Dendritic cell treated with granulocyte-macrophage colony-stimulating factor and Interleukin-4, amounts not matched to agents 40 ng/mL and 50 ng/mL, for 4 days (primary cell): ENCODE data around the gene ADAM29.
"Not testable (repeated sequence)": the region's sequence is repeated elsewhere in the genome, so short reads cannot be mapped to it uniquely, and the experiment has no call there.

Experiments
- H3K27ac Mint-ChIP-seq: one replicate; pipeline ENCODE4 v1.8.0; 2022; ENCODE audit warnings: mild to moderate bottlenecking, mixed read lengths
- H3K27me3 Mint-ChIP-seq: one replicate; pipeline ENCODE4 v1.8.0; 2022; ENCODE audit warnings: mild to moderate bottlenecking, mixed read lengths
- H3K36me3 Mint-ChIP-seq: one replicate; pipeline ENCODE4 v1.8.0; 2022; ENCODE audit warnings: low read depth, mixed read lengths
- H3K4me1 Mint-ChIP-seq: one replicate; pipeline ENCODE4 v1.8.0; 2022; ENCODE audit warnings: low read depth, mixed read lengths
- H3K4me3 Mint-ChIP-seq: one replicate; pipeline ENCODE4 v1.8.0; 2022; ENCODE audit warnings: mild to moderate bottlenecking, moderate library complexity, mixed read lengths
- H3K9me3 Mint-ChIP-seq: one replicate; pipeline ENCODE4 v1.8.0; 2022; ENCODE audit warnings: mixed read lengths
- intact Hi-C: fragments of 100-400 bp; cut with micrococcal nuclease; formaldehyde crosslinking; loops from one replicate; pipeline ENCODE4 v1.15.0; 2022

Gene ADAM29

GRCh38 chr4:174928575-174929253, 10.6 kb downstream of the ADAM29 start:
- Mint-ChIP-seq H3K27ac (no peak overlapping the region), H3K4me3 (no peak overlapping the region), H3K9me3 (peaks cover 17% of the 10 kb centered on the region), H3K4me1 (no peaks in the 10 kb centered on the region), H3K36me3 (no peaks in the 10 kb centered on the region), H3K27me3 (no peaks in the 10 kb centered on the region)
- intact Hi-C loops, result no loop called here

GRCh38 chr4:174929346-174929745, 11.2 kb downstream of the ADAM29 start:
- H3K27me3 Mint-ChIP-seq, result no peaks in the 10 kb centered on the region
- intact Hi-C loops, result no loop called here
- no peaks in the 10 kb centered on the region for H3K4me1 Mint-ChIP-seq
- no peaks in the 10 kb centered on the region for H3K36me3 Mint-ChIP-seq
- H3K9me3 Mint-ChIP-seq, result peaks cover 17% of the 10 kb centered on the region
- no peak overlapping the region for H3K27ac Mint-ChIP-seq
- H3K4me3 Mint-ChIP-seq, result no peak overlapping the region

- Mint-ChIP-seq H3K27me3 (no peaks in the 10 kb centered on the region), H3K27ac (no peak overlapping the region), H3K36me3 (no peaks in the 10 kb centered on the region), H3K4me3 (no peak overlapping the region), H3K9me3 (peaks cover 17% of the 10 kb centered on the region), H3K4me1 (no peaks in the 10 kb centered on the region)
- intact Hi-C loops, result no loop called here
Measured at GRCh38 chr4:174930895-174931294, 12.7 kb downstream of the ADAM29 start.

- Mint-ChIP-seq H3K36me3 (no peaks in the 10 kb centered on the region), H3K27me3 (no peaks in the 10 kb centered on the region), H3K4me3 (no peak overlapping the region), H3K27ac (no peak overlapping the region), H3K9me3 (peaks cover 17% of the 10 kb centered on the region), H3K4me1 (no peaks in the 10 kb centered on the region)
- intact Hi-C loops, result no loop called here
Measured at GRCh38 chr4:174933083-174933482, 14.9 kb downstream of the ADAM29 start.

GRCh38 chr4:174934360-174934759, 16.2 kb downstream of the ADAM29 start:
- H3K4me1 Mint-ChIP-seq, result no peaks in the 10 kb centered on the region
- no peak overlapping the region for H3K27ac Mint-ChIP-seq
- H3K27me3 Mint-ChIP-seq, result no peaks in the 10 kb centered on the region
- H3K4me3 Mint-ChIP-seq, result no peak overlapping the region
- intact Hi-C loops, result no loop called here
- H3K36me3 Mint-ChIP-seq, result no peaks in the 10 kb centered on the region
- peaks cover 10% of the 10 kb centered on the region for H3K9me3 Mint-ChIP-seq

- no peak overlapping the region for H3K27ac Mint-ChIP-seq
- intact Hi-C loops, result no loop called here
- H3K4me3 Mint-ChIP-seq, result no peak overlapping the region
- no peaks in the 10 kb centered on the region for H3K27me3 Mint-ChIP-seq
- no peaks in the 10 kb centered on the region for H3K36me3 Mint-ChIP-seq
- H3K4me1 Mint-ChIP-seq, result no peaks in the 10 kb centered on the region
- peaks cover 6% of the 10 kb centered on the region for H3K9me3 Mint-ChIP-seq
Measured at GRCh38 chr4:174935607-174936006, 17.4 kb downstream of the ADAM29 start.

GRCh38 chr4:174940002-174940401, 21.8 kb downstream of the ADAM29 start:
- intact Hi-C loops, result no loop called here
- Mint-ChIP-seq H3K4me1 (no peaks in the 10 kb centered on the region), H3K27me3 (no peaks in the 10 kb centered on the region), H3K4me3 (no peak overlapping the region), H3K36me3 (no peaks in the 10 kb centered on the region), H3K9me3 (peaks cover 14% of the 10 kb centered on the region), H3K27ac (no peak overlapping the region)

- H3K36me3 Mint-ChIP-seq, result no peaks in the 10 kb centered on the region
- no peak overlapping the region for H3K4me3 Mint-ChIP-seq
- no peaks in the 10 kb centered on the region for H3K27me3 Mint-ChIP-seq
- H3K27ac Mint-ChIP-seq, result no peak overlapping the region
- intact Hi-C loops, result no loop called here
- H3K9me3 Mint-ChIP-seq, result peaks cover 37% of the 10 kb centered on the region
- no peaks in the 10 kb centered on the region for H3K4me1 Mint-ChIP-seq
Measured at GRCh38 chr4:174946246-174946645, 28.1 kb downstream of the ADAM29 start.

- Mint-ChIP-seq H3K27me3 (no peaks in the 10 kb centered on the region), H3K4me1 (no peaks in the 10 kb centered on the region), H3K9me3 (peaks cover 23% of the 10 kb centered on the region), H3K27ac (no peak overlapping the region), H3K4me3 (no peak overlapping the region), H3K36me3 (no peaks in the 10 kb centered on the region)
- intact Hi-C loops, result no loop called here
Measured at GRCh38 chr4:174948826-174949225, 30.7 kb downstream of the ADAM29 start.

GRCh38 chr4:174972911-174973310, 54.8 kb downstream of the ADAM29 start:
- peaks cover 25% of the 10 kb centered on the region for H3K9me3 Mint-ChIP-seq
- no peaks in the 10 kb centered on the region for H3K27me3 Mint-ChIP-seq
- H3K36me3 Mint-ChIP-seq, result no peaks in the 10 kb centered on the region
- no peak overlapping the region for H3K27ac Mint-ChIP-seq
- no peak overlapping the region for H3K4me3 Mint-ChIP-seq
- intact Hi-C loops, result no loop called here
- H3K4me1 Mint-ChIP-seq, result no peaks in the 10 kb centered on the region

GRCh38 chr4:174973336-174973735, 55.2 kb downstream of the ADAM29 start:
- intact Hi-C loops, result no loop called here
- Mint-ChIP-seq H3K36me3 (no peaks in the 10 kb centered on the region), H3K4me1 (no peaks in the 10 kb centered on the region), H3K27ac (no peak overlapping the region), H3K4me3 (no peak overlapping the region), H3K9me3 (peaks cover 30% of the 10 kb centered on the region), H3K27me3 (no peaks in the 10 kb centered on the region)

- Mint-ChIP-seq H3K27ac (no peak overlapping the region), H3K4me3 (no peak overlapping the region), H3K9me3 (peaks cover 58% of the 10 kb centered on the region), H3K4me1 (no peaks in the 10 kb centered on the region), H3K27me3 (no peaks in the 10 kb centered on the region), H3K36me3 (no peaks in the 10 kb centered on the region)
- intact Hi-C loops, result no loop called here
Measured at GRCh38 chr4:174983128-174983750, 65.1 kb downstream of the ADAM29 start.

- intact Hi-C loops, H3K27me3 Mint-ChIP-seq, H3K27ac Mint-ChIP-seq, H3K36me3 Mint-ChIP-seq, H3K4me1 Mint-ChIP-seq, H3K4me3 Mint-ChIP-seq: not testable (repeated sequence)
- peaks cover 58% of the 10 kb centered on the region for H3K9me3 Mint-ChIP-seq
Measured at GRCh38 chr4:174983870-174984269, 65.7 kb downstream of the ADAM29 start.

GRCh38 chr4:174989791-174990190, 71.6 kb downstream of the ADAM29 start:
- H3K9me3 Mint-ChIP-seq, result peaks cover 38% of the 10 kb centered on the region
- no peaks in the 10 kb centered on the region for H3K27me3 Mint-ChIP-seq
- no peak overlapping the region for H3K4me3 Mint-ChIP-seq
- H3K36me3 Mint-ChIP-seq, result no peaks in the 10 kb centered on the region
- H3K4me1 Mint-ChIP-seq, result no peaks in the 10 kb centered on the region
- intact Hi-C loops, result no loop called here
- H3K27ac Mint-ChIP-seq, result no peak overlapping the region

GRCh38 chr4:174993916-174994315, 75.8 kb downstream of the ADAM29 start:
- Mint-ChIP-seq H3K27ac (no peak overlapping the region), H3K36me3 (no peaks in the 10 kb centered on the region), H3K4me1 (no peaks in the 10 kb centered on the region), H3K9me3 (peaks cover 8% of the 10 kb centered on the region), H3K27me3 (no peaks in the 10 kb centered on the region), H3K4me3 (no peak overlapping the region)
- intact Hi-C loops, result no loop called here
